RCC 7860 (cell line): Measurements from ENCODE around the gene CATSPER1.
"Not testable (repeated sequence)": the region's sequence is repeated elsewhere in the genome, so short reads cannot be mapped to it uniquely, and the experiment has no call there.

Experiments
- DNase-seq: peaks from one replicate; pipeline ENCODE4 v3.0.0-alpha.2; 2015; ENCODE audit warnings: low spot score
- FAIRE-seq: peaks from 2 replicates; lab custom pipeline; 2012; peaks lifted over from hg19 to GRCh38; lab: Jason Lieb, UNC

Gene CATSPER1

DNA sequence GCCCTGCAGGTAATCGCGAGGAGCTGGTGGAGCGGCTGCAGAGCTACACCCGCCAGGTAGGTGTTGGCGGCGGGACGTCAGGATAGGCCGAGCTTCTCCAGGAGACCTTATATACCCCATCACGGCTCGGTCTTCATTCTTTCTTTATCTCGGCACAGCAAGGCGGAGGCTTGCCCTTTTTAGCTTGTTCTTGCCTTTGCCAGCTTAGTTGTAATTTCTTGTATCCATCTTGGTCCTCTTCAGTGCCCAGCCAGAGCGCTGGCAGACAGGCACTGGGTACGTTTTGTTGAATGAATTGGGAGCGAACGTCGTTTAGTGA is 26.3 kb upstream of the CATSPER1 start:
- DNase-seq (no peak), FAIRE-seq (no peak)

- peak; percentile 24 for FAIRE-seq
- DNase-seq = peak; percentile 96
Observed at GRCh38 chr11:66051766-66052663, 25.7 kb upstream of the CATSPER1 start, which contains the start of gene SF3B2. Gene SF3B2 (plus strand): TSS chr11:66052364. CDS start chr11:66052385, 21 bp downstream.

- no peak for FAIRE-seq
- DNase-seq = no peak
Observed at GRCh38 chr11:66051371-66051765, 25.1 kb upstream of the CATSPER1 start.

DNA sequence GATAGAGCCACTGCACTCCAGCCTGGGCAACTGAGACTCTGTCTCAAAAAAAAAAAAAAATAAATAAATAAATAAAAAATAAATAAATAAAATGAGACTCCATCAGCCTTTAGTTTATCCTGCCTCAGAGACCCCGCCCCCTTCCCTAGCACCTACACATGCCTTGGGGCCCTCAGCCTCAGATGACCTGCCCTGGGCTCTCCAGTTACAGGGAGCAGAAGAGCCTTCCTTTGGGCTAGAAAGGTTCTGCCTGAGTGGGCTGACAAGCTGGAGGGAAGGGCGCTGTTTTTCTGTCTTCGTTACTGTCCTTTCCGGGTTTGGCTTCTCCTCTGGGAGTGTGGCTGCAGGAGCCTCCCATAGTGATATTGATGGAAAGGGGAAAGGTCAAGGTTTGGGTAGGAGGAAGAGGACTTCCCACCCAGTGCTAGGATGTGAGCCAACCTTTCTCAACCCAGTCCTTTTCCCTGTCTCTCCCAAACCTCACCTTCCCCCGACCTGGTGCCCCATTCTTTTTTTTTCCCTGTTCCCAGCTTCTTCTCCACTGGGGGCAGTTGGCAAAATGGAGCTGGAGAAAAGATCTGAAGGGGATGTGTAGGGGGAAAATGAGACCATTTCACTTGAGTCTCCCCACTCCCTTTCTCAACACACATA is 24.4 kb upstream of the CATSPER1 start:
- FAIRE-seq (no peak), DNase-seq (no peak)

GRCh38 chr11:66048547-66049323 is 22.5 kb upstream of the CATSPER1 start, which contains the start of gene GAL3ST3:
Gene GAL3ST3 (minus strand): TSS chr11:66049161. CDS start chr11:66045415, 3,746 bp downstream.
- FAIRE-seq = no peak
- DNase-seq = no peak

DNA sequence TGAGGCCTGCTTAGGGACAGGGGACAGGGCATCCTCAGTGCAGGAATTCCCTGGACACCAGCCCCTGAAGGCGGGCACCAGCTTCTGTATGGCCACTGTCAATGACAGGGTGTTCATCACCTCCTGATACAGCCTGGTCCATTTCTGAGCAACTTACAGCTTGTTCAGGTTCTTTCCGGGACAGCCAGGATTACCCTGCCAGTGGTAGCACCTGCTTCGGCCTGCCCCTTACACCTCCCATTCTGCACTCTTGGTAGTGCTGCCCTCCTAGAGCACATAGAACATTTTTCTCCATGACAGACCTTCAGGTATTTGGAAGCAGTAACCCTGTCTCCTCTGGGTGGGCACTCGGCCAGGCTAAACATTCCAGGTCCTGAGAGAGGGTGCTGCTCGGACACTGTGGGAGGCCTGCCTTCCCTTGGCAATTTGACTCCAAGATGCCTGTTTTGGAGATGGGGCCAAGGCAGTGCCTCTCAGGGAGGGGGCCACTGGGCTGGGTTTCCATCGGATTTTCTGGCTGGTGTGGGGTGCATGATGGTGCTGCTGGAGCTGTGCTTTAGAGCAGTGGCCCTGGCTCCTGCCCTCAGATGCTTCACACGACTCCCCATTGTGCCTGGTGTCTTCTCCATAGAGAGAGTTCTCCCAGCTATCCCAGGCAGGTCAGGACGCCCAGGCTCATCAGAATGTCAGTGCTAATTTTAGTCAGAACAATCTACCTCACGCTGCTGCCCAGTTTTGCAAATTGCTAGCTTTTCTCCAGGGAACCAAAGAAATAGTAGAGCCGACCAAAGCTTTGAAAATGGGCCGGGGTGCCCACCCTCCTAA is 21.5 kb upstream of the CATSPER1 start:
- FAIRE-seq = no peak
- DNase-seq = no peak

GRCh38 chr11:66046901-66047300 is 20.6 kb upstream of the CATSPER1 start:
- DNase-seq (no peak), FAIRE-seq (no peak)

GRCh38 chr11:66045177-66045639 is 18.9 kb upstream of the CATSPER1 start:
- FAIRE-seq = no peak

GRCh38 chr11:66044757-66045156 is 18.5 kb upstream of the CATSPER1 start:
- DNase-seq (no peak), FAIRE-seq (no peak)

More at GRCh38 chr11:66045177-66045639, 18.9 kb upstream of the CATSPER1 start:
- DNase-seq = peak; percentile 32

DNA sequence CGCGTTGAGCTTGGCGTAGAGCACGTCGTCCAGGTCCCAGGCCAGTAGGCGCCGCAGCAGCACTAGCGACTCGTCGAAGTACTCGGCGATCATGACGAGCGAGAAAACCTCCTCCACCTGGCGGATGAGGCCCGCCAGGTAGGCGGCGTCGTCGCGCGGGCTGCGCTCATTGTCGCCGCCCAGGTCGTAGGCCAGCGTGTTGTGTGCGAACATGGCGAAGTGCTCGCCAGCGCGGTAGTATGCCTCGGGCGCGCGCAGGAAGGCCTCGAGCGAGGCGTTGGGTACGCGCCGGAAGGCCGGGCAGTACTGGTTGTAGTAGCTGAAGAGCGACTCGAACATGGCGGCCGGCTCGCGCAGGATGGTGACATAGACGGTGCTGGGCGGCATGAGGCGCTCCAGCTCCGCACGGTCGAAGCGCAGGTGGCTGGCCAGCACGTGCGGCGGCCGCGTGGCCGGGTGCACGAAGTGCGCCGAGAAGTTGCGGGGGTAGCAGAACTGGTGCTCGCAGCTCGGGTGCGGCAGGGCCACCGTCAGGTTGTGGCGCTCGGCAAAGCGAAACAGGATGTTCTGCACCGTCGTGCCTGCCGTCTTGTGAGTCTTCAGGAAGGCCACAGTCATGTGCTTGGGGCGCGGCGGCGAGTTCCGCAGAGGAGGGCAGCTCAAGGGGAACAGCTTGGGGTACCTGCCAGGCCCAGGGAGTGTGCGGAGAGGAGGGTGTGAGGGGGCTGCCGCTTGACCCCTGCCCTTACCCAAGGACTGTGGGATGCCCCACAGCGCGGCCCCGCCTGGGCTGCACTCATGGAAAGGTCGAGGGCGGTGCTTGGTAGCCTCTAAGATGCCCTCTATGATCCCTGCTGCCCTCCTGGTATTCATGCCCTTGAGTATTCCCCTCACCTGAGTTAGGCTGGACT is 17.0 kb upstream of the CATSPER1 start:
- DNase-seq (no peak), FAIRE-seq (no peak)

GRCh38 chr11:66042227-66042995 is 16.1 kb upstream of the CATSPER1 start:
- no peak for DNase-seq
- FAIRE-seq = no peak

GRCh38 chr11:66039765-66040164 is 13.5 kb upstream of the CATSPER1 start:
- no peak for FAIRE-seq

GRCh38 chr11:66037327-66037726 is 11.0 kb upstream of the CATSPER1 start:
- FAIRE-seq (no peak), DNase-seq (no peak)

More at GRCh38 chr11:66039765-66040164, 13.5 kb upstream of the CATSPER1 start:
- DNase-seq = no peak

DNA sequence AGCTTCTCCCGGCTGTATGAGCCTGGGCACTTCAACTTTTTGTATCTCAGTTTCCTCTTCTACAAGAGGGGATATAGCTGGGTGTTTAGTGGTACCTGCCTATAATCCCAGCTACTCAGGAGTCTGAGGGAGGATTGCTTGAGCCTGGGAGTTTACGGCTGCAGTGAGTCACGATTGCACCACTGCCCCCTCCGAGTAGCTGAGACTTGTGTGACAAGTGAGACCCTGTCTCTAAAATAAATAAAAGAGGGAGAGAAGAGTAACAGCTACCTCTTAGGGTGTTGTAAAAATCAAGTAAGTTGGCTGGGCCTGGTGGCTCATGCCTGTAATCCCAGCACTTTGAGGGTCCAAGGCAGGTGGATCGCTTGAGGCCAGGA is 10.0 kb upstream of the CATSPER1 start:
- no peak for DNase-seq
- no peak for FAIRE-seq

GRCh38 chr11:66035653-66036333 is 9.5 kb upstream of the CATSPER1 start:
- no peak for DNase-seq
- FAIRE-seq = no peak

DNA sequence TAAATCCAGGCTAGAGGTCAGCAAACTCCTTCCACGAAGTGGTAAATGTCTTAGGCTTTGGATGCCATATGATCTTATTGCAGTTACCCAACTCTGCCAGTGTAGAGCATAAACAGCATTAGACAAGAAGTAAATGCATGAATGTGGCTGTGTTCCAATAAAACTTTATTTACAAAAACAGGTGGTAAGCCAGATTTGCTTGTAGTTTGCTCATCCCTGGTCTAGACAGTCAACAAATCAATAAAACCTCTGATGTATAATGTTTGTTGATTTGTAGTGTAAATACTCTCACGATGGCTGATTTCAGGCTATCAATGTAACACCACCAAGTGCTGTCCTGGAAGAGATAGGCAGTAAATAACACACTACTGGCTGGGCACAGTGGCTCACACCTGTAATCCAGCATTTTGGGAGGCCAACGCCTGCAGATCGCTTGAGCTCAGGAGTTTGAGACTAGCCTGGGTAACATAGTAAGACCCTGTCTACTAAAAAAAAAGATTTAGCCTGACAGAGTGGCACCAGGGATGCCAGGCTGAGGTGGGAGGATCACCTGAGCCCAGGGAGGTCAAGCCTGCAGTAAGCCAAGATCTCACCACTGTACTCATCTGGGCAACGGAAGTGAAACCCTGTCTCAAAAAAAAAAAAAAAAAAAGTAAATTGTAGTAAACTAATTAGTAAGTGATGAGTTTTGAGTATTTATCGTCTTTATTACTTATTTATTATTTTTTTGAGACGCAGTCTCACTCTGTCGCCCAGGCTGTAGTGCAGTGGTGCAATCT is 6.9 kb upstream of the CATSPER1 start:
- FAIRE-seq (no peak), DNase-seq (no peak)

DNA sequence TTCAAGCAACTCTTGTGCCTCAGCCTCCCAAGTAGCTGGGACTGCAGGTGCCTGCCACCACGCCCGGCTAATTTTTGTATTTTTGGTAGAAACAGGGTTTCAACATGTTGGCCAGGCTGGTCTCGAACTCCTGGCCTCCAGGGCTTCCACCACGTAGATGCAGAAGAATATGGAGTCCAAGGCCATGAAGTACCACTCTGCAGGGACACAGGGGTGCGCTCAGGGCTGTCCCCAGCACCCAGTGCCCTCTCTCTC is 3.2 kb downstream of the CATSPER1 start:
- not testable (repeated sequence) for FAIRE-seq, DNase-seq
